ENCODE results near the gene CEPT1. TPM values are rescaled to one million over a fixed set of nuclear protein-coding genes. Genes with fewer than 3 reads are reported as not detected.

Gene CEPT1
- total RNA-seq, 1 donor from 2014 or later: 127 TPM

- Mint-ChIP-seq H3K4me3 (ENCODE audit: unreplicated experiment) (peak overlapping the region; percentile 0), H3K27ac (ENCODE audit: unreplicated experiment) (peak overlapping the region; percentile 95), H3K4me1 (ENCODE audit: unreplicated experiment) (peaks cover 79% of the 10 kb centered on the region), H3K9me3 (ENCODE audit: unreplicated experiment) (no peaks in the 10 kb centered on the region), H3K36me3 (ENCODE audit: low read depth, unreplicated experiment) (peaks cover 33% of the 10 kb centered on the region), H3K27me3 (ENCODE audit: unreplicated experiment) (peaks cover 31% of the 10 kb centered on the region)
- no peak for DNase-seq (ENCODE audit: low spot score)
- no peak for TF ChIP-seq CTCF (IDR thresholded peaks at IDR 0.05; ENCODE audit: unreplicated experiment)
These were observed 53.9 kb downstream of the CEPT1 start for GRCh38 chr1:111193712-111194480.

- Mint-ChIP-seq H3K4me3 (ENCODE audit: unreplicated experiment) (peak overlapping the region; percentile 76), H3K9me3 (ENCODE audit: unreplicated experiment) (no peaks in the 10 kb centered on the region), H3K27ac (ENCODE audit: unreplicated experiment) (peak overlapping the region; percentile 27), H3K36me3 (ENCODE audit: low read depth, unreplicated experiment) (peaks cover 21% of the 10 kb centered on the region), H3K4me1 (ENCODE audit: unreplicated experiment) (peaks cover 66% of the 10 kb centered on the region), H3K27me3 (ENCODE audit: unreplicated experiment) (peaks cover 25% of the 10 kb centered on the region)
- no peak for DNase-seq (ENCODE audit: low spot score)
- no peak for TF ChIP-seq CTCF (IDR thresholded peaks at IDR 0.05; ENCODE audit: unreplicated experiment)
These were observed 55.1 kb downstream of the CEPT1 start for GRCh38 chr1:111195002-111195684.

GRCh38 chr1:111196213-111196612, 56.2 kb downstream of the CEPT1 start:
- Mint-ChIP-seq H3K4me1 (ENCODE audit: unreplicated experiment) (peaks cover 56% of the 10 kb centered on the region), H3K27me3 (ENCODE audit: unreplicated experiment) (peaks cover 24% of the 10 kb centered on the region), H3K9me3 (ENCODE audit: unreplicated experiment) (no peaks in the 10 kb centered on the region), H3K27ac (ENCODE audit: unreplicated experiment) (no peak overlapping the region), H3K36me3 (ENCODE audit: low read depth, unreplicated experiment) (peaks cover 15% of the 10 kb centered on the region), H3K4me3 (ENCODE audit: unreplicated experiment) (no peak overlapping the region)
- no peak for TF ChIP-seq CTCF (IDR thresholded peaks at IDR 0.05; ENCODE audit: unreplicated experiment)
- DNase-seq (ENCODE audit: low spot score): no peak

DNA sequence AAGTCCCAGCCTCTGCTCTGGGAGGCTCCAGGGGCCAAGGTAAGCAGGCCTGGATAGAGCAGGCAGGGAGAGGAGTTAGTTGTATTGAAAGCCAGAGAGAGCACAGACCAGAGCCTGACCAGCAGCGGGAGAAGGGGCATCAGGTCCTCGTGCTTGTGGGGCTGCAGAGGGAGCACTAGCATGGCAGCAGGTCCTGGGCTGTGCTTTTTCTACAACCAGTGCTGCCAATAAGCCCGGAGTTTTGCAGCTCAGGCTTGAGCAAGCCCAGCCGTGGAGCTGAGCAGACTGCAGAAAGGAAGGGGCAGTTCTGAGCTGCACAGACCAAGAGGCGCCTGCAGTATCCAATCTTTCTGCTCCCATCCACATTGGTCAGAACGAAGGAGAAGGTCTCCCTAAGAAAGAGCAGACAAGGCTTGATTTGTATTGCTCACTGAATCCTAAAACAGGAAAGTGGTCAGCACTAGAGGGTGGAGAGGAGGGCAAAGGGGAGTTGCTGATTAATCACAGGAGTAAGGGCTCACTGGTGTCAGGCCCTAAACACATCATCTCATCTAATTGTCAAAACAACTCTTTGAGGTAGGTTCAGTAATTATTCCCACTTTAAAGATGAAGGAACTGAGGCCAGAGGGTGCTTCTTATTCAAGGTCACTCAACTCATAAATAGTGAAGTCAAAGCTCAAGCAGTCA, 57.7 kb downstream of the CEPT1 start:
- Mint-ChIP-seq H3K27me3 (ENCODE audit: unreplicated experiment) (peaks cover 20% of the 10 kb centered on the region), H3K36me3 (ENCODE audit: low read depth, unreplicated experiment) (peaks cover 14% of the 10 kb centered on the region), H3K9me3 (ENCODE audit: unreplicated experiment) (no peaks in the 10 kb centered on the region), H3K4me3 (ENCODE audit: unreplicated experiment) (no peak overlapping the region), H3K27ac (ENCODE audit: unreplicated experiment) (peak overlapping the region; percentile 42), H3K4me1 (ENCODE audit: unreplicated experiment) (peaks cover 47% of the 10 kb centered on the region)
- peak; percentile 25 for TF ChIP-seq CTCF (IDR thresholded peaks at IDR 0.05; ENCODE audit: unreplicated experiment)
- peak; percentile 60 for DNase-seq (ENCODE audit: low spot score)
